ENCODE data around the gene ERBIN. TPM values are rescaled to one million over a fixed set of nuclear protein-coding genes. Genes with fewer than 3 reads are reported as not detected.

ERBIN gene
- total and polyA plus RNA-seq, 9 of the 15 experiments (the other 6 are each of a cell fraction or from before 2014, with no cell fraction given), result 11.9 to 72.8 (median 41.7) TPM

GRCh38 chr5:65925601-65926275 lies 637 bp upstream of the ERBIN start (continued):
- TF ChIP-seq MNT (conservative IDR thresholded peaks at IDR 0.05) (no peak; a peak in 2 of 4 replicates), MYNN (IDR thresholded peaks at IDR 0.05) (no peak), MYNN (CRISPR knock-in tag; IDR thresholded peaks at IDR 0.05) (no peak), CBFB (CRISPR knock-in tag; IDR thresholded peaks at IDR 0.05) (no peak), ZNF79 (CRISPR knock-in tag; IDR thresholded peaks at IDR 0.05; ENCODE audit: low read depth) (no peak), PBX2 (CRISPR knock-in tag; IDR thresholded peaks at IDR 0.05; ENCODE audit: low read depth) (no peak), PBX2 (tag; conservative IDR thresholded peaks at IDR 0.05; ENCODE audit: low read depth) (no peak), MTA1 (IDR thresholded peaks at IDR 0.05; ENCODE audit: borderline replicate concordance) (peak; percentile 18; the same call in 1 of the 2 replicates), MIER1 (IDR thresholded peaks at IDR 0.05; ENCODE audit: low read depth) (no peak), SP2 (IDR thresholded peaks at IDR 0.05; ENCODE audit: extremely low read depth, low read depth, low read length, poor library complexity, severe bottlenecking) (no peak), POLR2B (IDR thresholded peaks at IDR 0.05; ENCODE audit: low read depth, partially characterized antibody) (peak; percentile 94), RAD51 (IDR thresholded peaks at IDR 0.05; ENCODE audit: borderline replicate concordance, low read depth) (no peak; the same call in 1 of the 2 replicates), ZNF175 (CRISPR knock-in tag; IDR thresholded peaks at IDR 0.05; ENCODE audit: low read depth) (no peak), FOXA3 (CRISPR knock-in tag; conservative IDR thresholded peaks at IDR 0.05 in 1 of 2, IDR thresholded peaks at IDR 0.05 in 1 of 2) (no peak), UBTF (IDR thresholded peaks at IDR 0.05; ENCODE audit: borderline replicate concordance in 1 of 2, low read depth in 2 of 2, low read length in 2 of 2) (peak; percentile 87 to 93), DMBX1 (CRISPR knock-in tag; IDR thresholded peaks at IDR 0.05; ENCODE audit: borderline replicate concordance) (no peak)
- TF ChIP-seq, protein P1, sequence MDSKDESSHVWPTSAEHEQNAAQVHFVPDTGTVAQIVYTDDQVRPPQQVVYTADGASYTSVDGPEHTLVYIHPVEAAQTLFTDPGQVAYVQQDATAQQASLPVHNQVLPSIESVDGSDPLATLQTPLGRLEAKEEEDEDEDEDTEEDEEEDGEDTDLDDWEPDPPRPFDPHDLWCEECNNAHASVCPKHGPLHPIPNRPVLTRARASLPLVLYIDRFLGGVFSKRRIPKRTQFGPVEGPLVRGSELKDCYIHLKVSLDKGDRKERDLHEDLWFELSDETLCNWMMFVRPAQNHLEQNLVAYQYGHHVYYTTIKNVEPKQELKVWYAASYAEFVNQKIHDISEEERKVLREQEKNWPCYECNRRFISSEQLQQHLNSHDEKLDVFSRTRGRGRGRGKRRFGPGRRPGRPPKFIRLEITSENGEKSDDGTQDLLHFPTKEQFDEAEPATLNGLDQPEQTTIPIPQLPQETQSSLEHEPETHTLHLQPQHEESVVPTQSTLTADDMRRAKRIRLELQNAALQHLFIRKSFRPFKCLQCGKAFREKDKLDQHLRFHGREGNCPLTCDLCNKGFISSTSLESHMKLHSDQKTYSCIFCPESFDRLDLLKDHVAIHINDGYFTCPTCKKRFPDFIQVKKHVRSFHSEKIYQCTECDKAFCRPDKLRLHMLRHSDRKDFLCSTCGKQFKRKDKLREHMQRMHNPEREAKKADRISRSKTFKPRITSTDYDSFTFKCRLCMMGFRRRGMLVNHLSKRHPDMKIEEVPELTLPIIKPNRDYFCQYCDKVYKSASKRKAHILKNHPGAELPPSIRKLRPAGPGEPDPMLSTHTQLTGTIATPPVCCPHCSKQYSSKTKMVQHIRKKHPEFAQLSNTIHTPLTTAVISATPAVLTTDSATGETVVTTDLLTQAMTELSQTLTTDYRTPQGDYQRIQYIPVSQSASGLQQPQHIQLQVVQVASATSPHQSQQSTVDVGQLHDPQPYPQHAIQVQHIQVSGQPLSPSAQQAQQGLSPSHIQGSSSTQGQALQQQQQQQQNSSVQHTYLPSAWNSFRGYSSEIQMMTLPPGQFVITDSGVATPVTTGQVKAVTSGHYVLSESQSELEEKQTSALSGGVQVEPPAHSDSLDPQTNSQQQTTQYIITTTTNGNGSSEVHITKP (IDR thresholded peaks at IDR 0.05; ENCODE audit: partially characterized antibody), result peak; percentile 8

All from K562 (cell line).